HL-60/S4 treated with phorbol 12-myristate 13-acetate at 8.2 ng/mL for 4 days and 3 days (cell line): ENCODE measurements around the gene SLC25A15.
"Not testable (repeated sequence)": the region's sequence is repeated elsewhere in the genome, so short reads cannot be mapped to it uniquely, and the experiment has no call there.

ENCODE experiments used
- in situ Hi-C: fragments of 300-500 bp; cut with MboI; formaldehyde crosslinking; loops from 2 replicates; pipeline ENCODE4 v1.15.0; 2022; ENCODE audit warnings: low sequenced_read_pairs

Gene SLC25A15

DNA sequence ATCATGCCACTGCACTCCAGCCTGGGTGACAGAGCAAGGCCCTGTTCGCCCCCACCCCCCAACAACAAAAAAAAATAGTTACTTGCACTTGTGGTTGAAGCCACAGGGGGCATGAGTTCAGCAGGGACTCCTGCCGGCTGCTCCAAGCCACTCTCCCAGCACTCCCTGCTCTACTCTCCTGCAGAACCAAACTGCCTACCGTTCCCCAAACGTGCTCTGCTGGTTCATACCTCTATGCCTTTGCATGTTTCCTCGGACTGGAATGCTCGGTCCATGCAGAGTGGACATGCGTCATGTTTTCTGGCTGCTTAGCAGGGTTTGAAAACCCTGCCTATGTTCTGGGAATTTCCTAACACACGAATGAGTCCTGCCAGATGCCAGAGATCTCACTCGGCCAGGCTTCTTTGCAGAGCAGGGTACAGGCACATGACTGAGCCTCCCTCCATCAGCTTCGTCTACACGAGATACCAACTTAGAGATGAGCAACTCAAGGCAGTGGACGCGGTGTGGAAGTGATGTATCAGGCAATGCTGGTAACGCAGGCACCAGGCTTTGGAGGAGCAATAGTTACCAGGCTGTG lies 8.5 kb upstream of the SLC25A15 start:
- in situ Hi-C loops = no loop called here

- in situ Hi-C loops = no loop called here
These were observed 7.7 kb upstream of the SLC25A15 start for GRCh38 chr13:40781717-40782116.

- in situ Hi-C loops = not testable (repeated sequence)
These were observed 6.4 kb upstream of the SLC25A15 start for GRCh38 chr13:40782971-40783370.

- in situ Hi-C loops = no loop called here
These were observed 4.9 kb upstream of the SLC25A15 start for GRCh38 chr13:40784540-40784939.

DNA sequence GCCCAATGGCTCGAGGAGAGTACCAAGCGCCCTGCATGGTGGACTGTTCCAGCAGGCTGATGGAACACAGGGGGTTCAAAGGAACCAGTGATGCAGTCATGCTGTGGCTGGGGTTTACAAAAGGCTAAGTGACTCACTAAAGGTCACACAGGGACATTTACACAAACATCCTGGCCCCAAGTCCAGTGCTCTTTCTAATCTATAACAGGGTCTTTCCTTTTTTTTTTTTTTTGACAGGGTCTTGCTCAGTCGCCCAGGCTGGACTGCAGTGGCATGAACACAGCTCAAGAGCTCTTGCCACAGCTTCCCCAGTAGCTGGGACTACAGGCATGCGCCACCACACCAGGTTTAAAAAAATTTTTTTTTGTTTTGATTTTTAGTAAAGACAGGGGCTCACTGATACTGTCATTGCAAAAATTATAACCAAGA lies 2.8 kb upstream of the SLC25A15 start:
- in situ Hi-C loops = no loop called here

DNA sequence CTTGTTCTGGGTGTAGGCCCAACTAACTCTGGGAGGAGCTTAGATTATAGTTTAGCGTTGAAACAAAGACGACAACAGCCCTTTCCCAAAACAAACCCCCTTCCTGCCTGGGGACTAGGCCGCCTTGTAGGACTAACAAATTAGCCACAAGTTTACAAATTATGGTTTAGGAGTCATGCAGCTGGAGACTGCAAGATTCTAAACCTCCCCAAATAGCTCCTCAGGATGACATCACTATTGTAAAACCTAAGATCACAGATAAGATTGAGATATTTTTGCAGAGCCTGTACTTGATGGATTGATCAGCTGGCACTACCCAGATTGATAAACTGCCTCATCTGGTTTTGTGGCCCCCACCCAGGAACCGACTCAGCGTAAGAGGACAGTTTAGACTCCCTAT lies 2.3 kb upstream of the SLC25A15 start:
- in situ Hi-C loops = no loop called here

- in situ Hi-C loops = not testable (repeated sequence)
These were observed 704 bp upstream of the SLC25A15 start for GRCh38 chr13:40788540-40789274.

DNA sequence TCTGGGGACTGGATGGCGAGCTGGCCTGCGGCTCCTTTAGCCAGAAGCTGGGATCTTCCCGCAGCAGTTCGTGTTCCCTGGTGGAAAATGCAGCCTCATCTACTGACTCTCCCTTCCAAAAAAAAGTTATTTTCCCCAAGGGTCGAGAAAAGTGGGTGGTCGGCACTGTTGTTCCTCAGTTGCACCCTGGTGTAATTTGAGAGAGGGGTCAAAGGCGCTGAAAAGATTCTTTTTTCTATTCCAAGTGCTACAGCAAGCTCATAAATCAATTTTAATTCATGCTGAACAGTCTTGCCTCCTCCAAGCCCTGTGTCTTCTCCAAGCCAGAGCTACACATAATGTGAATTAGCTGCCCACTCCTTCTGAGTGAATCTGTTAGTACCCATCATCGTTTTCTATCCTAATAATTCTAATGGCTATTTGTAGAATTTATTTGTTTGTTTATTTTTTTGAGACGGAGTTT lies 774 bp downstream of the SLC25A15 start:
- in situ Hi-C loops = no loop called here

DNA sequence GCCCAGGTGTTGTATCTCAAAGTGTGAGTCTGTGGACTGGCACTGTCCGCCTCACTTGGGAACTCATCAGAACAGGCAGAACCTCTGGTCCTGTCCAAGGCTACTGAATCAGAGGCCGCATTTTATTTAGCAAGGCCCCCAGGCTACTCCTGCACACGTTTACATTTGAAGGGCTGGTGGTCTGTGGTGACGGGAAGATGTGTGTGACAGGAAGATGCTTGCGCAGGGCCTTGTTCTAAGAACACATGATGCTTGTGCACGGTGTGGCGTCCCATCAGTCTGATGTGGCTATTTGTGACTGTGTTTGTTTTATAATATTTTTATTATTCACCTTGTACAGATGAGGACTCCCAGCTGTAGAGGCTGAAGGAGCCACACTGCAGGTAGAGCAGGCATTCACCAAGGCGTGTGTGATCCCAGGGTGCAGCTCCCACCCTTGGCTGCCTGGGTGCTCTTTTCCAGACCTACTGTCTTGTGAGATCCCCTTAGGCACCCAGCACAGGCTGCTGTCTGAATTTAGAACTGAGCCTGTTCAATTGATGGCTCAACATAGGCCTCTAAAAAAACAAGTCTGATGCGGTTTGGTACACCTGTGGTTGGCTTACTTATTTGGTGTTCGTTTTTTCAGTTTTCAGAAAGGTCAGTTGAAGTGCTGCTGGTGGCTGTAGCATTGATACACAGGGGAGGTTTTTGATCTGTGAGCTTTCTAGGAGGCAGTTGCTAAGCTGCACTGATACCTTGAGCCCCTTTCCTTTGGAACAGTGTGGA lies 3.1 kb downstream of the SLC25A15 start:
- in situ Hi-C loops = no loop called here

DNA sequence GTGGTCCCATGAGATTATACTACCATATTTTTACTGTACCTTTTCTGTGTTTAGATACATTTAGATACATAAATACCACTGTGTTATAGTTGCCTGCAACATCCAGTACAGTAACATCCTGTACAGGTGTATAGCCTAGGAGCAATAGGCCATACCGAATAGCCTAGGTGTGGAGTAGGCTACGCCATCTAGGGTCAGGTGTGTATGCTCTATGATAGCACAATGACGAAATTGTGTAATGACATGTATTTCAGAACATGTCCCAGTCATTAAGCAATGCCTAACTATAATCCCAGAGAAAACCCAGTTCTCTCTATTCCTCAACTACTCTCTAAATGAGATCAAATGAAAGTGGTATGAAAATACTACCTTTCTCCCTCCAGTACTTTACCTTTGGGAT lies 3.9 kb downstream of the SLC25A15 start:
- in situ Hi-C loops = no loop called here

DNA sequence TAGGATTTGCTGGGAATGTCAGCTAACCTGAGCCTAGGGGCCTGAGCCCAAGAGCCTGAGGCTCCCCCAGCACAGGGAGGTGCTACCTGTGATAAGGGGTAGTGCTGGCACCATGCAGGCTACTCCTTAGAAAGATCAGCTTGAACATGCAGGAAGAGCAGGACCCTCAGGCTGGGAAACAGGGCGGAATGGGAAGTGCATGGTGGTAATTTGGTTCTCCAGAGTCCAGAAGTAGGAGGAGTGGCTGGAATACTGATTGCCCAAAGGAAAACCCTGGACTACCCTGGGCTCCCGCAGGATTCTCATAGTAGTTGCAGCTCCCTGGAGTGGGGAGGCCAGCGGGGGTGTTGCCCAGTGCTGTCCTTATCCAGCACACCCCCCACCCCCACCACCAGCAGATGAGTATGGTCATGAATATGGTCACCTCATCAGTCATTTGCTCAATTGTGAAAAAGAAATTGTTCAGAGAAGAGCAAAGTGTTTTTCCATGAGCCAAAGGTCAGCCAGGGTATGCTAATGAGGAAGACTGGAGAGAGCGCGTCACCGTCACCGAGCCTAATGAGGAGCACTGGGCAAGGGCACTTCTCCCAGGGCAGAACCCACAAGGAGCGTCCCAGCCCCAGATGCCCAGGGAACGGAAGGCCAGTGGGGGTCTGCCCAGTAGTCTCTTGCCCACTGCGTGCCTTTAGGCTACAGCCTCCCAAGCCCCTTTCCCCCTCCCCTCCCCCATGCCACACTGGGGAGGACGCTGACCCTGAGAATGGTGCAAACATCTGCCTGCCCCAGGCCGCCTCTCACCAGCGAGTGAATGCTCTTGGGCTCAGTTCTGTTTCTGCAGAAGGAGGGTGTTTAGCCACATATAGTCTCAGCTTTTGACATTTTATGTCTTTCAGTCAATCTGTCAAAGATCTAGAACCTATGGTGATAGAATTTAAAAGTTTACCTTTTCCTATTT lies 5.3 kb downstream of the SLC25A15 start:
- in situ Hi-C loops = no loop called here

GRCh38 chr13:40796649-40797048 lies 7.2 kb downstream of the SLC25A15 start:
- in situ Hi-C loops = no loop called here

- in situ Hi-C loops = no loop called here
These were observed 9.0 kb downstream of the SLC25A15 start for GRCh38 chr13:40798380-40798779.

- in situ Hi-C loops = no loop called here
These were observed 10.1 kb downstream of the SLC25A15 start for GRCh38 chr13:40799508-40799907.

- in situ Hi-C loops = no loop called here
These were observed 11.1 kb downstream of the SLC25A15 start for GRCh38 chr13:40800559-40800958.

DNA sequence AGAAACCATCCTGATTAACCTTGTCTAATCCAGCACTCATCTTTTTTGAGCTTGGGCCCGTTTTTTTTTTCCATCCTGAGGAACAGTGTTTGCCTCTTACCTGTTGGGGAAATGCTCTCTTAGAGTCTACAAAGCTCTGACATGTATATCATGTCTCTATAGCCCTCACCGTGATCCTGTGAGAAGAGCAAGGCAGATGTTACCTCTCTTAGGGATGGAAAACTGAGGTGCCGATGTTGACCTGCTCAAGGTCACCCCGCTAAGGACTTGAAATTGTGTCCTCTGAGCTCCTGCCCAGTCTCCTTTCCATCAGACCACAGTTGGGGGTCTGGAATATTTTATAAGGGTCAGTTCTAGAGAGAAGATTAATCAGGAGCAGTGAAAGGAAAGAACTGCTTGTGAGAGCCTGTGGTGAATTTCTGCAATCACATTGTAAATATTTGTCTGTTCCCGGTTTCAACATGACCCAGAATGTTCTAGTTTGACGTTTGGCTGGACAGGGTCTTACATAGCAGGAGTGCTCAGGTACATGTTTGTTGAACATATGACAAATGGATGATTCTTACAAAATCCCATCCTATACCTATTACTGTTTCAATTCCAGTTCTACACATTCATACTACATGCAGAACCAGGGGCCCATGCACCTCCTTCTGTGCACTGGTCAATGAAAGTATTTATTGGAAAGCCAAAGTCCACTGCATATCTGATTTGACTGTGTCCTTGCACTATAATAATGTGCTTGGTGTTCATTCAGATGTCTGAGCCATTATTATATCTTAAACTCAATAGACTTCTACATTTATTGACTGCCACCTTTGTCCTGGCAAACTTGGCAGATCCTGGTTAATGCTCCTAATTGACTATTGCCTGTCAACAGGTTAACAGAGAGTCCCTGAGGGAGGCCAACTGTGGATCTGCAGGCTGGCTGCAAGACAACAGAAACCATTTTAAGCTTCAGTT lies 12.1 kb downstream of the SLC25A15 start:
- in situ Hi-C loops = no loop called here

DNA sequence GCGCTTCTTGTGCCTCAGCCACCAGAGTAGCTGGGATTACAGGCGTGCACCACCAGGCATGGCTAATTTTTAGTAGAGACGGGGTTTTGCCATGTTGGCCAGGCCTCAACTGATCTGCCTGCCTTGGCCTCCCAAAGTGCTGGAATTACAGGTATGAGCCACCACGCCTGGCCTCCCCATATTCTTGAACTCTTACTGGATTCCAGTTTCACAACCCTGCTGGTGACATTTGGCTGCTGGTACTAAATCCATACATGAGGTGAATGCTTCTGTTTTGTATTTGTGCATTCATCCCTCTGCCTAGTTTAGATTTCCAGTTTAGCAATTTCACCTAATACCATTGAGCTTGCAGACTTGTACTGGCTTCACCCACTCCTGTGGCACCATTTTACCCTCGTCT lies 13.9 kb downstream of the SLC25A15 start:
- in situ Hi-C loops = no loop called here

- in situ Hi-C loops = no loop called here
These were observed 16.8 kb downstream of the SLC25A15 start for GRCh38 chr13:40806241-40806640.

- in situ Hi-C loops = no loop called here
These were observed 20.1 kb downstream of the SLC25A15 start for GRCh38 chr13:40809471-40809870.

GRCh38 chr13:40812102-40812501 lies 22.7 kb downstream of the SLC25A15 start:
- in situ Hi-C loops = no loop called here
